GM12878 (cell line): ENCODE measurements around the gene BCAR3. TPM values are rescaled to one million over a fixed set of nuclear protein-coding genes. Genes with fewer than 3 reads are reported as not detected.

Source experiments
- ATAC-seq: fragments of 200-7000 bp; cut with Tn5 transposase; 3 replicates; pipeline ENCODE4 v1.9.1; 2020; ENCODE audit warnings: mild to moderate bottlenecking, moderate library complexity
- BruUV-seq: library from RNA; stranded (reverse); fragments of 400-500 nt; replicated peaks from 2 replicates; lab custom pipeline; 2021; lab: Mats Ljungman, UMichigan
- CTCF ChIA-PET: fragments of 300-600 bp; sonication (Branson Sonifier 250); formaldehyde crosslinking; extraction: SDS; loops from one replicate; lab custom pipeline; 2021; ENCODE audit warnings: inconsistent platforms; lab: Yijun Ruan, JAX
- POLR2A ChIA-PET: fragments of 350-600 bp; formaldehyde crosslinking; extraction: SDS; loops from one replicate; lab custom pipeline; 2021; ENCODE audit warnings: inconsistent platforms; lab: Charles Lee
- RAD21 ChIA-PET: fragments of 300-600 bp; sonication (Branson Sonifier 250); formaldehyde crosslinking; loops from one replicate; lab custom pipeline; 2023; ENCODE audit warnings: antibody characterized with exemption; ENCODE audit not compliant: unreplicated experiment; lab: Charles Lee
- SMC1A ChIA-PET: fragments of 300-600 bp; sonication (Branson Sonifier 250); formaldehyde crosslinking; loops from one replicate; lab custom pipeline; 2023; ENCODE audit not compliant: unreplicated experiment, uncharacterized antibody; lab: Charles Lee
- DNase-seq: peaks from one replicate; pipeline ENCODE4 v3.0.0-alpha.2; 2011; ENCODE audit warnings: low read depth, low spot score
- FAIRE-seq: peaks from 3 replicates; lab custom pipeline; 2011; peaks lifted over from hg19 to GRCh38; lab: Jason Lieb, UNC
- H2AFZ ChIP-seq: 2 replicates; pipeline ENCODE4 v1.6.0; 2011; ENCODE audit warnings: low read depth, low read length, control low read depth; ENCODE audit not compliant: control insufficient read depth
- H3K27ac ChIP-seq: 2 replicates; pipeline ENCODE4 v1.5.1; 2011; ENCODE audit warnings: control low read depth; ENCODE audit not compliant: control insufficient read depth, insufficient read depth
- H3K27me3 ChIP-seq, 2 experiments: replicated peaks in 1 of 2; 2 replicates each; pipeline versions ENCODE4 v1.6.0 to v1.6.1; 2011; ENCODE audit warnings: low read length in 1 of 2; ENCODE audit not compliant: control insufficient read depth in 2 of 2, insufficient read depth in 2 of 2
- H3K36me3 ChIP-seq, 2 experiments: 2 replicates each; pipeline ENCODE4 v1.5.1; 2011; ENCODE audit warnings: low read length in 1 of 2; ENCODE audit not compliant: control insufficient read depth in 2 of 2, insufficient read depth in 2 of 2
- H3K4me1 ChIP-seq: 2 replicates; pipeline ENCODE4 v1.6.1; 2011; ENCODE audit warnings: mild to moderate bottlenecking, low read length, moderate library complexity, mixed read lengths; ENCODE audit not compliant: control insufficient read depth, insufficient read depth
- H3K4me2 ChIP-seq: 2 replicates; pipeline ENCODE4 v1.6.0; 2011; ENCODE audit warnings: control low read depth; ENCODE audit not compliant: control insufficient read depth, insufficient read depth
- H3K4me3 ChIP-seq: fragments of 200-600 bp; sonication (generic); 2 replicates; pipeline ENCODE4 v1.5.1; 2016
- H3K79me2 ChIP-seq: 2 replicates; pipeline ENCODE4 v1.6.0; 2011; ENCODE audit warnings: low read length; ENCODE audit not compliant: control insufficient read depth, insufficient read depth
- H3K9ac ChIP-seq: 2 replicates; pipeline ENCODE4 v1.8.0; 2011; ENCODE audit warnings: low read length, control low read depth, mixed read lengths; ENCODE audit not compliant: control insufficient read depth, insufficient read depth
- H3K9me3 ChIP-seq: replicated peaks from 3 replicates; pipeline ENCODE4 v1.5.1; 2011; ENCODE audit warnings: mild to moderate bottlenecking, low read length; ENCODE audit not compliant: control insufficient read depth, insufficient read depth
- H4K20me1 ChIP-seq: 2 replicates; pipeline ENCODE4 v1.6.0; 2011; ENCODE audit not compliant: control insufficient read depth, insufficient read depth
- FOS ChIP-seq: IDR thresholded peaks from 3 replicates; pipeline ENCODE4 v1.6.1; 2011; ENCODE audit warnings: borderline replicate concordance; ENCODE audit not compliant: insufficient read length; ENCODE audit errors: extremely low read depth
- FOXM1 ChIP-seq: IDR thresholded peaks from 2 replicates; pipeline ENCODE4 v1.6.1; 2012; ENCODE audit warnings: low read depth, mild to moderate bottlenecking, inconsistent platforms, low read length, moderate library complexity
- GATAD2B ChIP-seq: fragments of 450-650 bp; conservative IDR thresholded peaks from 2 replicates; pipeline ENCODE4 v1.6.1; 2017; ENCODE audit warnings: low read depth, mild to moderate bottlenecking, moderate library complexity
- IRF4 ChIP-seq: IDR thresholded peaks from 2 replicates; pipeline ENCODE4 v1.6.1; 2011; ENCODE audit warnings: low read depth, low read length
- KAT2A ChIP-seq: conservative IDR thresholded peaks from 2 replicates; pipeline ENCODE4 v1.6.1; 2011; ENCODE audit warnings: low read depth, low read length; ENCODE audit not compliant: control insufficient read depth
- MEF2B ChIP-seq: fragments of 450-650 bp; IDR thresholded peaks from 2 replicates; pipeline ENCODE4 v1.6.1; 2018; ENCODE audit warnings: mild to moderate bottlenecking, moderate library complexity; ENCODE audit not compliant: partially characterized antibody, poor library complexity, severe bottlenecking
- PAX5 ChIP-seq: IDR thresholded peaks from 2 replicates; pipeline ENCODE4 v1.6.1; 2011; ENCODE audit warnings: low read depth, low read length, borderline replicate concordance
- RAD51 ChIP-seq: fragments of 450-650 bp; IDR thresholded peaks from 2 replicates; pipeline ENCODE4 v1.6.1; 2016; ENCODE audit warnings: moderate library complexity, mild to moderate bottlenecking, inconsistent platforms
- RELA ChIP-seq: fragments of 450-650 bp; IDR thresholded peaks from 2 replicates; pipeline ENCODE4 v1.8.0; 2014; ENCODE audit warnings: borderline replicate concordance; ENCODE audit not compliant: partially characterized antibody
- RFX5 ChIP-seq: IDR thresholded peaks from 2 replicates; pipeline ENCODE4 v1.6.1; 2011; ENCODE audit warnings: low read depth, low read length, improper control_type of control experiment
- SIN3A ChIP-seq: IDR thresholded peaks from 2 replicates; pipeline ENCODE4 v1.6.1; 2012; ENCODE audit warnings: low read depth, low read length, improper control_type of control experiment
- SUZ12 ChIP-seq: fragments of 200-600 bp; sonication (generic); IDR thresholded peaks from one replicate; pipeline ENCODE4 v1.6.1; 2018; ENCODE audit warnings: antibody characterized with exemption, mild to moderate bottlenecking; ENCODE audit not compliant: unreplicated experiment
- TBL1XR1 ChIP-seq: IDR thresholded peaks from 2 replicates; pipeline ENCODE4 v1.6.1; 2012; ENCODE audit warnings: low read depth, low read length, improper control_type of control experiment
- USF2 ChIP-seq: IDR thresholded peaks from 2 replicates; pipeline ENCODE4 v1.6.1; 2011; ENCODE audit warnings: low read depth, low read length, improper control_type of control experiment, borderline replicate concordance
- ZNF207 ChIP-seq: fragments of 450-650 bp; IDR thresholded peaks from 2 replicates; pipeline ENCODE4 v1.6.1; 2014; ENCODE audit warnings: antibody characterized with exemption, mild to moderate bottlenecking, borderline replicate concordance
- WGBS: methylation state at CpG from one replicate; pipeline ENCODE4 v1.1.6; 2016; ENCODE audit warnings: low lambda C conversion rate; ENCODE audit not compliant: insufficient replicate concordance, insufficient coverage; ENCODE audit errors: missing lambda C conversion rate; 5-methylcytosine and 5-hydroxymethylcytosine counted together
- in situ Hi-C: fragments of 300-500 bp; cut with MboI; formaldehyde crosslinking; loops from 9 replicates; pipeline ENCODE4 v1.14.3; 2018; ENCODE audit warnings: mixed read lengths
- intact Hi-C: fragments of 100-400 bp; cut with micrococcal nuclease; formaldehyde crosslinking; loops from one replicate; pipeline ENCODE4 v1.14.2; 2022; ENCODE audit not compliant: unreplicated experiment
- polyA plus RNA-seq, 11 experiments: library from polyadenylated mRNA; depleted of rRNA in 4 of 11; unstranded in 6 of 11; stranded (reverse) in 5 of 11; fragments of >200 nt; fragmentation: Nextera tagmentation in 4 of 11; fragmentation: Illumina TruSeq in 1 of 11; extraction: Ambion mirVana in 4 of 11; extraction: Trizol in 1 of 11; gene quantifications; 1 replicate in 1 of 11; 2 replicates in 10 of 11; pipeline versions ENCODE4 v1.2.1 to v1.2.3, GENCODE V29; 2011 to 2016; ENCODE audit warnings: inconsistent platforms in 2 of 11, missing spikeins in 2 of 11, low read depth in 1 of 11
- total RNA-seq, 4 experiments: library from RNA; depleted of rRNA in 3 of 4; stranded (reverse); fragments of >200 nt in 3 of 4; fragmentation: Illumina TruSeq in 1 of 4; extraction: Trizol in 1 of 4; gene quantifications; 2 replicates each; pipeline versions ENCODE4 v1.2.1 to v1.2.3, GENCODE V29; 2013 to 2021
- TF ChIP-seq, protein P1 (sequence below): IDR thresholded peaks from 2 replicates; pipeline ENCODE4 v1.6.1; 2011; ENCODE audit warnings: borderline replicate concordance, low read depth, mild to moderate bottlenecking, moderate library complexity, mixed read lengths, low read length; ENCODE audit not compliant: insufficient read depth; ENCODE audit errors: extremely low read length

Gene BCAR3
- total and polyA plus RNA-seq, 10 of the 15 experiments (the other 5 are each of a cell fraction or from before 2014, with no cell fraction given) = 1.3 to 6.6 (median 1.8) TPM

GRCh38 chr1:93579891-93580290, 101.7 kb downstream of the BCAR3 start:
- no peak overlapping the region for H3K4me2 ChIP-seq
- in situ Hi-C loops (no loop called here), intact Hi-C loops (no loop called here)
- ChIA-PET SMC1A (no interaction called here), POLR2A (interaction anchor here (0.6 kb wide), 1 partner anchor 1176 kb away, joined by 3 read pairs; no protein-coding TSS in a partner anchor), RAD21 (no interaction called here), CTCF (no interaction called here)
- H3K9me3 ChIP-seq = no peaks in the 10 kb centered on the region
- no peaks in the 10 kb centered on the region; a peak in 1 of 4 replicates for H3K36me3 ChIP-seq
- no peaks in the 10 kb centered on the region for H3K27me3 ChIP-seq
- WGBS = 92% methylated on average over 5 of the region's 5 CpGs
- no peaks in the 10 kb centered on the region for H3K4me1 ChIP-seq
- no peak overlapping the region for H3K4me3 ChIP-seq
- DNase-seq = no peak
- H4K20me1 ChIP-seq = no peaks in the 10 kb centered on the region
- no peak overlapping the region for H3K27ac ChIP-seq
- TF ChIP-seq MEF2B = no peak
- no peak for TF ChIP-seq RAD51
- no peak for TF ChIP-seq PAX5
- TF ChIP-seq KAT2A = no peak
- TF ChIP-seq FOS = no peak
- no peak for TF ChIP-seq GATAD2B
- TF ChIP-seq, protein P1, sequence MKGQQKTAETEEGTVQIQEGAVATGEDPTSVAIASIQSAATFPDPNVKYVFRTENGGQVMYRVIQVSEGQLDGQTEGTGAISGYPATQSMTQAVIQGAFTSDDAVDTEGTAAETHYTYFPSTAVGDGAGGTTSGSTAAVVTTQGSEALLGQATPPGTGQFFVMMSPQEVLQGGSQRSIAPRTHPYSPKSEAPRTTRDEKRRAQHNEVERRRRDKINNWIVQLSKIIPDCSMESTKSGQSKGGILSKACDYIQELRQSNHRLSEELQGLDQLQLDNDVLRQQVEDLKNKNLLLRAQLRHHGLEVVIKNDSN = no peak
- TF ChIP-seq IRF4 = no peak
- TF ChIP-seq USF2 = no peak
- TF ChIP-seq FOXM1 = no peak
- TF ChIP-seq TBL1XR1 = no peak
- no peak for TF ChIP-seq ZNF207
- no peak for TF ChIP-seq SIN3A
- no peak for TF ChIP-seq SUZ12
- TF ChIP-seq RELA = no peak
- TF ChIP-seq RFX5 = no peak
- FAIRE-seq = no peak
- H2AFZ ChIP-seq = no peak overlapping the region
- H3K9ac ChIP-seq = no peak overlapping the region
- no TSS peak for BruUV-seq
- ATAC-seq = no peak
- H3K79me2 ChIP-seq = no peaks in the 10 kb centered on the region
